Cardiac fibroblast (primary cell): ENCODE results near the gene DNM3.

Experiments used
- DNase-seq, 2 donors: peaks; one replicate each; pipeline versions ENCODE4 v3.0.0 to v3.0.0-alpha.2; 2010; ENCODE audit warnings: low read depth in 2 of 2
- H3K4me3 ChIP-seq, 2 donors: replicated peaks in 1 of 2; 1 replicate in 1 of 2; 2 replicates in 1 of 2; pipeline ENCODE4 v1.5.1; 2011; ENCODE audit warnings: low read depth in 2 of 2, low read length in 2 of 2, mild to moderate bottlenecking in 2 of 2, moderate library complexity in 1 of 2
- TF ChIP-seq, protein P1 (sequence below): IDR thresholded peaks from one replicate; pipeline ENCODE4 v1.5.1; 2011; ENCODE audit warnings: low read depth, mild to moderate bottlenecking, low read length, inconsistent platforms

DNM3 gene

DNA sequence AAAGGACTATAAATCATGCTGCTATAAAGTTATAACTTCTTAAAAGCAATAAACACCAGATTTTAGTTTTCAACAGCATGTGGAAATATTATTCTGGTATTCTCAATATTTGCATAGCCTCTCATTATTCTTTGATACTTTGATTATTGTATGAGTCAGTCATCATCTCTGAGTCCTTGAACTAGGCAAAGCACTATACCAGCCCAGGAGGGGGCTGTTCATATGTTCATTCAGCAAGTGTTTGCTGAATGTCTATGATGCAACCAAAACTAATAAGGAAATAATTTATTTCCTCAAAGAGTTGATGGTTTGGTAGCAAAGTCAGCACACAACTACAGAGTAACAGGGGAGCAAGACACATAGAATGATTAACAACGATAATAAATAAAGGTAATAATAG lies 403.6 kb downstream of the DNM3 start:
- DNase-seq, result no peak
- TF ChIP-seq, protein P1, sequence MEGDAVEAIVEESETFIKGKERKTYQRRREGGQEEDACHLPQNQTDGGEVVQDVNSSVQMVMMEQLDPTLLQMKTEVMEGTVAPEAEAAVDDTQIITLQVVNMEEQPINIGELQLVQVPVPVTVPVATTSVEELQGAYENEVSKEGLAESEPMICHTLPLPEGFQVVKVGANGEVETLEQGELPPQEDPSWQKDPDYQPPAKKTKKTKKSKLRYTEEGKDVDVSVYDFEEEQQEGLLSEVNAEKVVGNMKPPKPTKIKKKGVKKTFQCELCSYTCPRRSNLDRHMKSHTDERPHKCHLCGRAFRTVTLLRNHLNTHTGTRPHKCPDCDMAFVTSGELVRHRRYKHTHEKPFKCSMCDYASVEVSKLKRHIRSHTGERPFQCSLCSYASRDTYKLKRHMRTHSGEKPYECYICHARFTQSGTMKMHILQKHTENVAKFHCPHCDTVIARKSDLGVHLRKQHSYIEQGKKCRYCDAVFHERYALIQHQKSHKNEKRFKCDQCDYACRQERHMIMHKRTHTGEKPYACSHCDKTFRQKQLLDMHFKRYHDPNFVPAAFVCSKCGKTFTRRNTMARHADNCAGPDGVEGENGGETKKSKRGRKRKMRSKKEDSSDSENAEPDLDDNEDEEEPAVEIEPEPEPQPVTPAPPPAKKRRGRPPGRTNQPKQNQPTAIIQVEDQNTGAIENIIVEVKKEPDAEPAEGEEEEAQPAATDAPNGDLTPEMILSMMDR, result no peak
- no peak overlapping the region for H3K4me3 ChIP-seq

DNA sequence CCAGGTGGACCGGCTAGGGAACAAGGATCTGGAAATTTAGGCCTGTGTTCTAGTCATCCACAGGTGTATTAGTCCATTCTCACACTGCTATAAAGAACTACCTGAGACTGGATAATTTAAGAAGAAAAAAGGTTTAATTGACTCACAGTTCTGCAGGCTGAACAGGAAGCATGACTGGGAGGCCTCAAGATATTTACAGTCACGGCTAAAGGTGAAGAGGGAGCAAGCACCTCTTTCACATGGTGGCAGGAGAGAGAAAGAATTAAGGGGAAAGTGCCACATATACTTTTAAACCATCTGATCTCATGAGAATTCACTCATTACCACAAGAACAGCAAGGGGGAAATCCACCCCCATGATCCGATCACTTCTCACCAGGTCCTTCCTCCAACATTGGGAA lies 404.5 kb downstream of the DNM3 start:
- TF ChIP-seq, protein P1, result no peak
- H3K4me3 ChIP-seq, result no peak overlapping the region
- DNase-seq, result no peak

DNA sequence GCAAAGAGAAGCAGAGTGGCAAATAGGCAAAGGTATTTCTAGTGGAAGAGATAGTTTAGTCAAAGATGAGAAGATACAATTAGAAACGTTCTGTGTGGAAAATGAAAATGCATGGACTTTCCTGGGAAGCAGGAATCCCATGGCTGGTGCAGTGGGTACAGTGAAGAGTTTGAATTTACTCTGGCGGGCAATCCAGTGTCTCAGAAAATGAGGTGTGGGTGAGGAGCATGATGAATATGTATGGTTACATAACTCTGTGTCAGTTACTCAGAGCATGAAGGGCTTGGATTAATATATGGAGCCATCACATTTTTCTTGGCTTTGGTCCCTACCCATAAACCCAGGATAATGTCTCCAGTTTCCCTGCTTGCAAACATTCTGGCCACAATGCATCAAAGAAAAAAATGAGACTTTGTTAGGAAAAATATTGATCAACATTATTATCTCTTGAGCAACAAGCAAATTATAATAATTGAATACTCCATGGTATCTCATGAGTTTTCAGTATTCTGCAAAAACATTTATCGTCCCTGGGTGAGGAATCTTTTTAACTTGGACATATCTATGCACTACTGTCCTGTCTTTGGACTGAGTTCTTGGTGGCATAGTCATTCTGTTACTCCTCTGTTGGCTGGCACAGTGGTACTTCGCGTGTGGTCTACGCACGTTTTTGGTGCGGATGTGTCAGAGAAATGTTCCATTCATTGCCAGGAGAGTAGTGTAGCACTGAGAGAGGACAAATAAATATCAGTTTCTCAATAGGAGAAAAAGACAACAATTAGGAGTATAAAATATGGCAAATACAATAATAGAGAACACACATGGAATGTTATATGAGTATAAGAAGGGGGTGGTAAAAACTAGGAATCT lies 405.5 kb downstream of the DNM3 start:
- no peak overlapping the region for H3K4me3 ChIP-seq
- TF ChIP-seq, protein P1, result no peak
- no peak for DNase-seq

DNA sequence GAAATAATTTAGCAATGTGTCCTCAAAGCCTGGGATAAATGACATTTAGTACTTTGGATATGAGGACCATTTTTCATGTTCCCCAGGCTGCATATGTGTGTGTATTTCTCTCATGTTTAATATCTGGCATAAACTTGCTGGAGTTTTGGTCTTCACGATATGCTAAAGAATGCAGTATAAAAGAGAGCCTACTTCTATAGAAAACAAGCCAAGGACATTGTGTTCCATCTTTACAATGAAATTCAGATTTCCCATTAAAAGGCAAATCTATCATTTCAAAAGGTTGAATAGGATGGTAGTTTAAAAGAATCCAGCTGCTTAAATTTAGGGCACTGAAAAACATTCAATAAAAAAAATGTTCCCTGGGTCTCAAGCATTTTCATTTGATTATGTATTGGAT lies 410.2 kb downstream of the DNM3 start:
- TF ChIP-seq, protein P1, result no peak
- no peak overlapping the region for H3K4me3 ChIP-seq
- DNase-seq, result no peak

DNA sequence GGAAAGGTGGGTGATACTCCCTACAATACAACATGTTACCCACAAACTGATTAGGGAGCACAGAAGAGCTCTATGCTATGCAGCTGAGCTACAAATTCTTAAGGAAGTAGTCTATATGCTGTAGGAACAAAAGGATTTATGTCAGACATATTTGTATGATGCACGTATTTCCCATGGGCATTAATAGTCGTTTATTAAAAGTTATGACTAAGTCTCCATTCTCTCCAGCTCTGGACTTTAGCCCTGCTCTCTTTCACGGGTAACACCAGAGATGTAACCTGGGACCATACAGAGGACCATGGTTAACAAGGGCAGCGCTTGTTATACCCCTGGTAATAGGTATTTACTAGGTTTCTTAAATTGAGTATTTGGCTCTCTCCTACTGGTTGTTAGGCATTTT lies 411.0 kb downstream of the DNM3 start:
- TF ChIP-seq, protein P1, result no peak
- no peak overlapping the region for H3K4me3 ChIP-seq
- DNase-seq, result peak in 1 of 2 donors; percentile 89

DNA sequence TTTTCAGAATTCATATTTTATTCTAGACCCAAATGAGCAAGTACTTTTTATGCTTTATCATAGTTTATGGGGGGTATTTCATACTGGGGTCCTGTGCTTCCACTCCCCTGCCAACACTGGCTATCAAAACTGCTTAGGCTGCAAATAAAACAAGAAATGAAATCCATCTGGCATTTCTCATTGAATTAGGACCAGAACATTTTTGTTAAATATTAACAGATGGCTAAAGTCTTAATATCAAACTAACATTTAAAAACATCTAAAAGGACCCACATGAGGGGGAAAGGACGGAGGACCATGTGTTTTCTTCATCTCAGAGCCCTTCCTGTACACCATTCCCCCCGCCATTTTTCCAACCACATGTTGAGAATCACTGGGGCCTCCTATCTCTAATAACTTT lies 411.7 kb downstream of the DNM3 start:
- no peak for DNase-seq
- TF ChIP-seq, protein P1, result no peak
- H3K4me3 ChIP-seq, result no peak overlapping the region
